HEK293 (cell line): ENCODE measurements around the gene TLR5.

Source experiments
- CTCF ChIA-PET: fragments of 350-600 bp; formaldehyde crosslinking; extraction: SDS; loops from one replicate; lab custom pipeline; 2021; ENCODE audit warnings: antibody characterized with exemption; lab: Yijun Ruan, JAX
- POLR2A ChIA-PET: fragments of 300-600 bp; formaldehyde crosslinking; extraction: SDS; loops from one replicate; lab custom pipeline; 2020; ENCODE audit warnings: antibody characterized with exemption, inconsistent platforms; lab: Yijun Ruan, JAX
- H3K27ac ChIP-seq: fragments of 200-500 bp; sonication (Bioruptor generic); 2 replicates; pipeline ENCODE4 v1.5.1; 2014; ENCODE audit warnings: low read depth, low read length, control low read depth, inconsistent platforms; ENCODE audit errors: extremely low read depth
- H3K36me3 ChIP-seq, 2 experiments: fragments of 200-500 bp in 1 of 2; sonication (Bioruptor generic) in 1 of 2; 1 replicate in 1 of 2; 2 replicates in 1 of 2; pipeline ENCODE4 v1.5.1; 2014 to 2017; ENCODE audit warnings: inconsistent platforms in 2 of 2, low read length in 2 of 2; ENCODE audit not compliant: control insufficient read depth in 2 of 2, insufficient read depth in 1 of 2
- H3K4me1 ChIP-seq: fragments of 200-500 bp; sonication (Bioruptor generic); 2 replicates; pipeline ENCODE4 v1.5.1; 2014; ENCODE audit warnings: mild to moderate bottlenecking, low read length, inconsistent platforms; ENCODE audit not compliant: control insufficient read depth, insufficient read depth
- H3K4me3 ChIP-seq: 2 replicates; pipeline ENCODE4 v1.5.1; 2011; ENCODE audit warnings: low read depth, mild to moderate bottlenecking, control low read depth, low read length, moderate library complexity
- H3K9me3 ChIP-seq: fragments of 200-500 bp; sonication (Bioruptor generic); 2 replicates; pipeline ENCODE4 v1.5.1; 2014; ENCODE audit warnings: low read depth, low read length, inconsistent platforms; ENCODE audit not compliant: control insufficient read depth, insufficient read depth
- HOXC10 ChIP-seq: sonication (generic); formaldehyde crosslinking; IDR thresholded peaks from 2 replicates; pipeline ENCODE4 v1.8.1; 2023; ENCODE audit warnings: mild to moderate bottlenecking, missing genetic modification reagents
- HOXD13 ChIP-seq: sonication (generic); formaldehyde crosslinking; IDR thresholded peaks from 2 replicates; pipeline ENCODE4 v1.8.0; 2022; ENCODE audit warnings: missing genetic modification reagents, borderline replicate concordance
- INSM2 ChIP-seq: fragments of 450-650 bp; formaldehyde crosslinking; IDR thresholded peaks from 2 replicates; pipeline ENCODE4 v1.5.1; 2016; ENCODE audit warnings: missing biosample characterization, missing genetic modification characterization
- TSHZ1 ChIP-seq: fragments of 450-650 bp; formaldehyde crosslinking; IDR thresholded peaks from 2 replicates; pipeline ENCODE4 v1.5.1; 2016; ENCODE audit warnings: missing biosample characterization, missing genetic modification characterization, borderline replicate concordance
- ZBTB6 ChIP-seq: fragments of 450-650 bp; formaldehyde crosslinking; IDR thresholded peaks from 2 replicates; pipeline ENCODE4 v1.5.1; 2017; ENCODE audit warnings: missing biosample characterization, missing genetic modification characterization
- ZIC2 ChIP-seq: fragments of 450-650 bp; formaldehyde crosslinking; IDR thresholded peaks from 2 replicates; pipeline ENCODE4 v1.5.1; 2016; ENCODE audit warnings: missing biosample characterization, missing genetic modification characterization
- ZNF112 ChIP-seq: fragments of 450-650 bp; formaldehyde crosslinking; IDR thresholded peaks from 2 replicates; pipeline ENCODE4 v1.5.0; 2017; ENCODE audit warnings: missing biosample characterization, missing genetic modification characterization
- ZNF133 ChIP-seq: fragments of 450-650 bp; formaldehyde crosslinking; IDR thresholded peaks from 2 replicates; pipeline ENCODE4 v1.5.1; 2016; ENCODE audit warnings: missing biosample characterization, missing genetic modification characterization
- ZNF202 ChIP-seq: fragments of 450-650 bp; formaldehyde crosslinking; IDR thresholded peaks from 2 replicates; pipeline ENCODE4 v1.5.1; 2016; ENCODE audit warnings: missing biosample characterization, missing genetic modification characterization, borderline replicate concordance
- ZNF248 ChIP-seq: fragments of 450-650 bp; formaldehyde crosslinking; IDR thresholded peaks from 2 replicates; pipeline ENCODE4 v1.5.1; 2017; ENCODE audit warnings: missing biosample characterization, missing genetic modification characterization
- ZNF274 ChIP-seq, 2 experiments: fragments of 200-500 bp in 1 of 2; fragments of 450-650 bp in 1 of 2; sonication (Bioruptor generic) in 1 of 2; formaldehyde crosslinking in 1 of 2; IDR thresholded peaks; 2 replicates each; pipeline versions ENCODE4 v1.5.1 to v1.6.1; 2014 to 2016; ENCODE audit warnings: borderline replicate concordance in 1 of 2, inconsistent platforms in 1 of 2, low read length in 1 of 2, missing biosample characterization in 1 of 2, missing genetic modification characterization in 1 of 2
- ZNF518A ChIP-seq: fragments of 450-650 bp; formaldehyde crosslinking; conservative IDR thresholded peaks from 2 replicates; pipeline ENCODE4 v1.5.1; 2016; ENCODE audit warnings: low read depth, missing biosample characterization, missing genetic modification characterization
- ZNF623 ChIP-seq: fragments of 450-650 bp; formaldehyde crosslinking; IDR thresholded peaks from 2 replicates; pipeline ENCODE4 v1.5.1; 2016; ENCODE audit warnings: missing biosample characterization, missing genetic modification characterization
- ZNF701 ChIP-seq: fragments of 450-650 bp; formaldehyde crosslinking; IDR thresholded peaks from 2 replicates; pipeline ENCODE4 v1.5.1; 2016; ENCODE audit warnings: missing biosample characterization, missing genetic modification characterization
- ZNF747 ChIP-seq: fragments of 450-650 bp; formaldehyde crosslinking; IDR thresholded peaks from 2 replicates; pipeline ENCODE4 v1.5.1; 2016; ENCODE audit warnings: missing biosample characterization, missing genetic modification characterization
- ZSCAN30 ChIP-seq: fragments of 450-650 bp; IDR thresholded peaks from 2 replicates; pipeline ENCODE4 v1.5.1; 2018; ENCODE audit warnings: missing biosample characterization, mild to moderate bottlenecking, missing genetic modification characterization, moderate library complexity

Gene TLR5

GRCh38 chr1:223083831-223084230 is 59.2 kb downstream of the TLR5 start:
- ChIA-PET CTCF (no interaction called here), POLR2A (no interaction called here)
- Histone ChIP-seq H3K4me1 (no peaks in the 10 kb centered on the region), H3K4me3 (no peak overlapping the region), H3K36me3 (no peaks in the 10 kb centered on the region), H3K9me3 (no peaks in the 10 kb centered on the region), H3K27ac (no peak overlapping the region)
- TF ChIP-seq ZNF133 (tag by site-specific recombination), result no peak
- peak; percentile 41 for TF ChIP-seq ZIC2

- Histone ChIP-seq H3K9me3 (no peaks in the 10 kb centered on the region), H3K4me1 (no peaks in the 10 kb centered on the region), H3K36me3 (no peaks in the 10 kb centered on the region), H3K4me3 (no peak overlapping the region), H3K27ac (no peak overlapping the region)
- ChIA-PET CTCF (interaction anchor here (0.6 to 3.5 kb wide), 10 partner anchors 7 to 613 kb away, joined by 3 to 26 read pairs (median 4); no protein-coding TSS in a partner anchor), POLR2A (no interaction called here)
- no peak for TF ChIP-seq ZNF248
These were observed 60.1 kb downstream of the TLR5 start for GRCh38 chr1:223082914-223083313.

GRCh38 chr1:223081181-223081994 is 61.7 kb downstream of the TLR5 start:
- POLR2A ChIA-PET, result interaction anchor here (1.5 kb wide), 1 partner anchor 9 kb away, joined by 5 read pairs; no protein-coding TSS in a partner anchor
- H3K4me3 ChIP-seq, result no peak overlapping the region; the same call in 1 of the 2 replicates
- TF ChIP-seq ZNF623 (tag by site-specific recombination) (no peak; the same call in 1 of the 2 replicates), INSM2 (tag by site-specific recombination) (peak; percentile 86), ZBTB6 (tag by site-specific recombination) (peak; percentile 99), HOXC10 (no peak), ZSCAN30 (tag by site-specific recombination) (peak; percentile 98), ZNF747 (no peak), ZNF202 (no peak), ZNF112 (tag by site-specific recombination) (no peak), HOXD13 (CRISPR knock-in tag) (no peak), ZNF701 (no peak), TSHZ1 (tag by site-specific recombination) (0 out of 2 replicates have a peak, but pooled peaks have one; percentile 47), ZNF518A (tag by site-specific recombination) (peak; percentile 61; the same call in 1 of the 2 replicates), ZNF274 (IDR thresholded peaks at IDR 0.05; ENCODE audit: low read length) (no peak), ZNF274 (tag by site-specific recombination; IDR thresholded peaks at IDR 0.05; ENCODE audit: borderline replicate concordance) (no peak)

More at GRCh38 chr1:223081181-223081994, 61.7 kb downstream of the TLR5 start:
- Histone ChIP-seq H3K9me3 (no peaks in the 10 kb centered on the region), H3K36me3 (no peaks in the 10 kb centered on the region), H3K4me1 (no peaks in the 10 kb centered on the region), H3K27ac (peak overlapping the region; percentile 66)
- CTCF ChIA-PET, result interaction anchor here (0.6 to 3.5 kb wide), 29 partner anchors 9 to 1579 kb away, joined by 3 to 26 read pairs (median 3); no protein-coding TSS in a partner anchor
